GM23338 (cell line): ENCODE results near the gene FANK1. TPM values are rescaled to one million over a fixed set of nuclear protein-coding genes. Genes with fewer than 3 reads are reported as not detected.

Source experiments
- ATAC-seq: fragments of 200-7000 bp; cut with Tn5 transposase; 3 replicates; pipeline ENCODE4 v1.9.1; 2020
- DNase-seq: peaks from one replicate; pipeline ENCODE4 v3.0.0-alpha.2; 2015; ENCODE audit warnings: low spot score
- H2AFZ ChIP-seq: fragments of 200-600 bp; sonication (generic); 2 replicates; pipeline ENCODE4 v1.8.0; 2016; ENCODE audit warnings: antibody characterized with exemption, mild to moderate bottlenecking, moderate library complexity
- H3F3A ChIP-seq: fragments of 200-600 bp; sonication (generic); replicated peaks from 2 replicates; pipeline ENCODE4 v1.8.0; 2017; ENCODE audit warnings: antibody characterized with exemption, mixed run types, low read depth
- H3K27ac ChIP-seq: fragments of 200-600 bp; sonication (generic); 2 replicates; pipeline ENCODE4 v1.6.1; 2016; ENCODE audit warnings: low read depth
- H3K27me3 ChIP-seq: fragments of 200-600 bp; sonication (generic); 2 replicates; pipeline ENCODE4 v1.8.0; 2016; ENCODE audit warnings: mild to moderate bottlenecking, mixed run types, moderate library complexity; ENCODE audit not compliant: insufficient read depth
- H3K36me3 ChIP-seq: fragments of 200-600 bp; sonication (generic); 2 replicates; pipeline ENCODE4 v1.8.0; 2016; ENCODE audit warnings: mild to moderate bottlenecking; ENCODE audit not compliant: insufficient read depth
- H3K4me1 ChIP-seq: fragments of 200-600 bp; sonication (generic); 2 replicates; pipeline ENCODE4 v1.8.0; 2016; ENCODE audit warnings: mild to moderate bottlenecking, moderate library complexity; ENCODE audit not compliant: insufficient read depth
- H3K4me2 ChIP-seq: fragments of 200-600 bp; sonication (generic); 2 replicates; pipeline ENCODE4 v1.7.1; 2017; ENCODE audit warnings: mixed run types
- H3K4me3 ChIP-seq: fragments of 200-600 bp; sonication (generic); 2 replicates; pipeline ENCODE4 v1.6.1; 2016; ENCODE audit warnings: mixed run types
- H3K79me2 ChIP-seq: fragments of 200-600 bp; sonication (generic); replicated peaks from 2 replicates; pipeline ENCODE4 v1.8.0; 2017; ENCODE audit warnings: mild to moderate bottlenecking; ENCODE audit not compliant: insufficient read depth
- H3K9me2 ChIP-seq: fragments of 200-600 bp; sonication (generic); 2 replicates; pipeline ENCODE4 v1.8.0; 2017; ENCODE audit not compliant: insufficient read depth
- H4K20me1 ChIP-seq: fragments of 200-600 bp; sonication (generic); replicated peaks from 2 replicates; pipeline ENCODE4 v1.8.0; 2017; ENCODE audit warnings: mild to moderate bottlenecking; ENCODE audit not compliant: insufficient read depth
- H3K27ac Mint-ChIP-seq: 2 replicates; pipeline ENCODE4 v1.8.0; 2020; ENCODE audit warnings: inconsistent platforms, mild to moderate bottlenecking, moderate library complexity, mixed read lengths
- H3K27me3 Mint-ChIP-seq: 3 replicates; pipeline ENCODE4 v1.8.0; 2022; ENCODE audit warnings: low read depth, mild to moderate bottlenecking, moderate library complexity, mixed read lengths, inconsistent platforms; ENCODE audit not compliant: insufficient read depth, poor library complexity
- H3K36me3 Mint-ChIP-seq: 3 replicates; pipeline ENCODE4 v1.8.0; 2021; ENCODE audit warnings: low read depth, mild to moderate bottlenecking, inconsistent platforms, moderate library complexity, mixed read lengths
- H3K4me1 Mint-ChIP-seq: 3 replicates; pipeline ENCODE4 v1.8.0; 2020; ENCODE audit warnings: mild to moderate bottlenecking, inconsistent platforms, mixed read lengths
- H3K4me3 Mint-ChIP-seq: 3 replicates; pipeline ENCODE4 v1.8.0; 2021; ENCODE audit warnings: moderate library complexity, mild to moderate bottlenecking, inconsistent platforms, mixed read lengths
- H3K9me3 Mint-ChIP-seq: 3 replicates; pipeline ENCODE4 v1.8.0; 2020; ENCODE audit warnings: moderate library complexity, mild to moderate bottlenecking, inconsistent platforms, mixed read lengths
- CREB1 ChIP-seq: fragments of 250-450 bp; sonication (Bioruptor Pico); IDR thresholded peaks from 2 replicates; pipeline ENCODE4 v1.5.0; 2020; ENCODE audit warnings: low read depth, mild to moderate bottlenecking, moderate library complexity
- CTCF ChIP-seq, 2 experiments: fragments of 200-600 bp in 1 of 2; sonication (generic) in 1 of 2; conservative IDR thresholded peaks; 2 replicates each; pipeline versions ENCODE4 v1.5.1 to v1.6.1; 2016 to 2017; ENCODE audit warnings: antibody characterized with exemption in 2 of 2, low read depth in 2 of 2, mild to moderate bottlenecking in 2 of 2, moderate library complexity in 1 of 2
- EZH2 ChIP-seq: fragments of 200-600 bp; sonication (generic); IDR thresholded peaks from one replicate; pipeline ENCODE4 v1.8.0; 2017; ENCODE audit warnings: antibody characterized with exemption, mild to moderate bottlenecking, low read depth; ENCODE audit not compliant: unreplicated experiment
- EZH2phosphoT487 ChIP-seq: fragments of 200-600 bp; sonication (generic); IDR thresholded peaks from one replicate; pipeline ENCODE4 v1.8.1; 2018; ENCODE audit warnings: antibody characterized with exemption; ENCODE audit not compliant: unreplicated experiment
- JUNB ChIP-seq: IDR thresholded peaks from one replicate; pipeline ENCODE4 v1.6.1; 2016; ENCODE audit warnings: antibody characterized with exemption; ENCODE audit not compliant: unreplicated experiment
- NANOG ChIP-seq: IDR thresholded peaks from 2 replicates; pipeline ENCODE4 v1.6.1; 2016; ENCODE audit warnings: antibody characterized with exemption, borderline replicate concordance
- POLR2AphosphoS5 ChIP-seq: IDR thresholded peaks from 2 replicates; pipeline ENCODE4 v1.6.1; 2016; ENCODE audit warnings: antibody characterized with exemption, low read depth
- REST ChIP-seq: IDR thresholded peaks from one replicate; pipeline ENCODE4 v1.6.1; 2018; ENCODE audit warnings: antibody characterized with exemption; ENCODE audit not compliant: unreplicated experiment
- STAT1 ChIP-seq: IDR thresholded peaks from one replicate; pipeline ENCODE4 v1.6.1; 2016; ENCODE audit warnings: antibody characterized with exemption; ENCODE audit not compliant: unreplicated experiment
- ZNF114 ChIP-seq: fragments of 250-450 bp; sonication (Bioruptor Pico); IDR thresholded peaks from 2 replicates; pipeline ENCODE4 v1.5.0; 2020; ENCODE audit warnings: mild to moderate bottlenecking, moderate library complexity
- ZNF331 ChIP-seq: fragments of 250-450 bp; sonication (Bioruptor Pico); IDR thresholded peaks from 2 replicates; pipeline ENCODE4 v1.5.0; 2020; ENCODE audit warnings: low read depth, mild to moderate bottlenecking, moderate library complexity
- polyA plus RNA-seq: library from polyadenylated mRNA; unstranded; fragments of >200 nt; fragmentation: Nextera tagmentation; extraction: Ambion mirVana; gene quantifications from 2 replicates; pipeline ENCODE4 v1.2.1, GENCODE V29; 2016
- total RNA-seq: library from RNA; depleted of rRNA; stranded (reverse); fragments of >200 nt; shearing (Covaris generic); gene quantifications from 2 replicates; pipeline ENCODE4 v1.2.3, GENCODE V29; 2014
- TF ChIP-seq, protein P1 (sequence below): fragments of 250-450 bp; sonication (Bioruptor Pico); IDR thresholded peaks from 2 replicates; pipeline ENCODE4 v1.5.0; 2020; ENCODE audit warnings: mild to moderate bottlenecking, moderate library complexity
- TF ChIP-seq, protein P2 (sequence below): IDR thresholded peaks from 2 replicates; pipeline ENCODE4 v1.6.1; 2016; ENCODE audit warnings: antibody characterized with exemption

FANK1 gene
- total and polyA plus RNA-seq, 2 experiments from 2014 or later, result 0.37 to 0.69 TPM

DNA sequence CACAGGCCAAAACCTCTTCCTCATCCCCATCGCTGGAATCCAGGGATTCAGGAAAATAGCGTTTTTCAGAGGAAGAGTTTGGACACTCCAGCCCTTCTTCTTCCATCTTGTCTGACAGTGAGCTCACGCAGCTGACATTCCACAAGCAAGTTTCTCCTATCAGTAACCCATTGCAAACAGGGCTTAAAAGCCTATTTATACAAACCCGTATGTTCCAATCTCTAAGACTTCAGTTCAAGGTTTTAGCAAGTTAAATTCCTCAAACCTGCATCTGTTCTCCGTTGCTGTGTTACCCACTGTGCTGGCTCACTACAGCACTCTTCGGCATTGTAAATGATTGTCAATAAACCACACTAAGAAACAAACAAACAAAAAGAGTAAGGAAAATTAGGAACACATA is 15.6 kb upstream of the FANK1 start:
- Histone ChIP-seq H3K9me2 (no peaks in the 10 kb centered on the region), H3K4me3 (peak overlapping the region; percentile 26), H3K4me1 (peaks cover 20% of the 10 kb centered on the region), H3F3A (no peaks in the 10 kb centered on the region), H4K20me1 (no peaks in the 10 kb centered on the region; the same call in 1 of the 2 replicates), H3K4me2 (peak overlapping the region; percentile 60), H2AFZ (no peak overlapping the region), H3K27me3 (no peaks in the 10 kb centered on the region), H3K36me3 (peaks cover 12% of the 10 kb centered on the region; the same call in 1 of the 2 replicates), H3K27ac (no peak overlapping the region), H3K79me2 (no peaks in the 10 kb centered on the region)
- Mint-ChIP-seq H3K36me3 (peaks cover 43% of the 10 kb centered on the region), H3K27me3 (peaks cover 6% of the 10 kb centered on the region), H3K4me1 (peaks cover 29% of the 10 kb centered on the region), H3K4me3 (peak overlapping the region; percentile 65), H3K9me3 (peaks cover 26% of the 10 kb centered on the region), H3K27ac (peak overlapping the region; percentile 77; the same call in 1 of the 2 replicates)
- peak; percentile 51 for ATAC-seq
- peak; percentile 8 for DNase-seq
- TF ChIP-seq EZH2phosphoT487, result no peak
- TF ChIP-seq POLR2AphosphoS5, result no peak
- TF ChIP-seq ZNF114, result no peak
- TF ChIP-seq, protein P1, sequence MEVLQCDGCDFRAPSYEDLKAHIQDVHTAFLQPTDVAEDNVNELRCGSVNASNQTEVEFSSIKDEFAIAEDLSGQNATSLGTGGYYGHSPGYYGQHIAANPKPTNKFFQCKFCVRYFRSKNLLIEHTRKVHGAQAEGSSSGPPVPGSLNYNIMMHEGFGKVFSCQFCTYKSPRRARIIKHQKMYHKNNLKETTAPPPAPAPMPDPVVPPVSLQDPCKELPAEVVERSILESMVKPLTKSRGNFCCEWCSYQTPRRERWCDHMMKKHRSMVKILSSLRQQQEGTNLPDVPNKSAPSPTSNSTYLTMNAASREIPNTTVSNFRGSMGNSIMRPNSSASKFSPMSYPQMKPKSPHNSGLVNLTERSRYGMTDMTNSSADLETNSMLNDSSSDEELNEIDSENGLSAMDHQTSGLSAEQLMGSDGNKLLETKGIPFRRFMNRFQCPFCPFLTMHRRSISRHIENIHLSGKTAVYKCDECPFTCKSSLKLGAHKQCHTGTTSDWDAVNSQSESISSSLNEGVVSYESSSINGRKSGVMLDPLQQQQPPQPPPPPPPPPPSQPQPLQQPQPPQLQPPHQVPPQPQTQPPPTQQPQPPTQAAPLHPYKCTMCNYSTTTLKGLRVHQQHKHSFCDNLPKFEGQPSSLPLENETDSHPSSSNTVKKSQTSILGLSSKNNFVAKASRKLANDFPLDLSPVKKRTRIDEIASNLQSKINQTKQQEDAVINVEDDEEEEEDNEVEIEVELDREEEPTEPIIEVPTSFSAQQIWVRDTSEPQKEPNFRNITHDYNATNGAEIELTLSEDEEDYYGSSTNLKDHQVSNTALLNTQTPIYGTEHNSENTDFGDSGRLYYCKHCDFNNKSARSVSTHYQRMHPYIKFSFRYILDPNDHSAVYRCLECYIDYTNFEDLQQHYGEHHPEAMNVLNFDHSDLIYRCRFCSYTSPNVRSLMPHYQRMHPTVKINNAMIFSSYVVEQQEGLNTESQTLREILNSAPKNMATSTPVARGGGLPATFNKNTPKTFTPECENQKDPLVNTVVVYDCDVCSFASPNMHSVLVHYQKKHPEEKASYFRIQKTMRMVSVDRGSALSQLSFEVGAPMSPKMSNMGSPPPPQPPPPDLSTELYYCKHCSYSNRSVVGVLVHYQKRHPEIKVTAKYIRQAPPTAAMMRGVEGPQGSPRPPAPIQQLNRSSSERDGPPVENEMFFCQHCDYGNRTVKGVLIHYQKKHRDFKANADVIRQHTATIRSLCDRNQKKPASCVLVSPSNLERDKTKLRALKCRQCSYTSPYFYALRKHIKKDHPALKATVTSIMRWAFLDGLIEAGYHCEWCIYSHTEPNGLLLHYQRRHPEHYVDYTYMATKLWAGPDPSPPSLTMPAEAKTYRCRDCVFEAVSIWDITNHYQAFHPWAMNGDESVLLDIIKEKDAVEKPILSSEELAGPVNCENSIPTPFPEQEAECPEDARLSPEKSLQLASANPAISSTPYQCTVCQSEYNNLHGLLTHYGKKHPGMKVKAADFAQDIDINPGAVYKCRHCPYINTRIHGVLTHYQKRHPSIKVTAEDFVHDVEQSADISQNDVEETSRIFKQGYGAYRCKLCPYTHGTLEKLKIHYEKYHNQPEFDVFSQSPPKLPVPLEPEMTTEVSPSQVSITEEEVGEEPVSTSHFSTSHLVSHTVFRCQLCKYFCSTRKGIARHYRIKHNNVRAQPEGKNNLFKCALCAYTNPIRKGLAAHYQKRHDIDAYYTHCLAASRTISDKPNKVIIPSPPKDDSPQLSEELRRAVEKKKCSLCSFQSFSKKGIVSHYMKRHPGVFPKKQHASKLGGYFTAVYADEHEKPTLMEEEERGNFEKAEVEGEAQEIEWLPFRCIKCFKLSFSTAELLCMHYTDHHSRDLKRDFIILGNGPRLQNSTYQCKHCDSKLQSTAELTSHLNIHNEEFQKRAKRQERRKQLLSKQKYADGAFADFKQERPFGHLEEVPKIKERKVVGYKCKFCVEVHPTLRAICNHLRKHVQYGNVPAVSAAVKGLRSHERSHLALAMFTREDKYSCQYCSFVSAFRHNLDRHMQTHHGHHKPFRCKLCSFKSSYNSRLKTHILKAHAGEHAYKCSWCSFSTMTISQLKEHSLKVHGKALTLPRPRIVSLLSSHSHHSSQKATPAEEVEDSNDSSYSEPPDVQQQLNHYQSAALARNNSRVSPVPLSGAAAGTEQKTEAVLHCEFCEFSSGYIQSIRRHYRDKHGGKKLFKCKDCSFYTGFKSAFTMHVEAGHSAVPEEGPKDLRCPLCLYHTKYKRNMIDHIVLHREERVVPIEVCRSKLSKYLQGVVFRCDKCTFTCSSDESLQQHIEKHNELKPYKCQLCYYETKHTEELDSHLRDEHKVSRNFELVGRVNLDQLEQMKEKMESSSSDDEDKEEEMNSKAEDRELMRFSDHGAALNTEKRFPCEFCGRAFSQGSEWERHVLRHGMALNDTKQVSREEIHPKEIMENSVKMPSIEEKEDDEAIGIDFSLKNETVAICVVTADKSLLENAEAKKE, result no peak
- TF ChIP-seq EZH2, result no peak
- TF ChIP-seq, protein P2, sequence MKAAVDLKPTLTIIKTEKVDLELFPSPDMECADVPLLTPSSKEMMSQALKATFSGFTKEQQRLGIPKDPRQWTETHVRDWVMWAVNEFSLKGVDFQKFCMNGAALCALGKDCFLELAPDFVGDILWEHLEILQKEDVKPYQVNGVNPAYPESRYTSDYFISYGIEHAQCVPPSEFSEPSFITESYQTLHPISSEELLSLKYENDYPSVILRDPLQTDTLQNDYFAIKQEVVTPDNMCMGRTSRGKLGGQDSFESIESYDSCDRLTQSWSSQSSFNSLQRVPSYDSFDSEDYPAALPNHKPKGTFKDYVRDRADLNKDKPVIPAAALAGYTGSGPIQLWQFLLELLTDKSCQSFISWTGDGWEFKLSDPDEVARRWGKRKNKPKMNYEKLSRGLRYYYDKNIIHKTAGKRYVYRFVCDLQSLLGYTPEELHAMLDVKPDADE, result no peak
- TF ChIP-seq JUNB, result no peak
- no peak for TF ChIP-seq CREB1 (CRISPR knock-in tag)
- no peak for TF ChIP-seq CTCF (conservative IDR thresholded peaks at IDR 0.05; ENCODE audit: low read depth in 2 of 2)
- TF ChIP-seq STAT1, result no peak
- TF ChIP-seq NANOG, result no peak
- TF ChIP-seq REST, result no peak
- TF ChIP-seq ZNF331 (CRISPR knock-in tag), result no peak
